Activated T-helper 1 cell treated with anti-CD3 and anti-CD28 coated beads, Interleukin-12 subunit alpha, Interleukin-12 subunit beta, Interleukin-2, Interleukin-4 antibody, amounts not matched to agents 30 ng/mL and 10 ng/mL and 1 ng/mL, durations not matched to agents 14 hours and 24 hours and 36 hours (primary cell): ENCODE results near the gene TRPV5. TPM values are rescaled to one million over a fixed set of nuclear protein-coding genes. Genes with fewer than 3 reads are reported as not detected.

Experiments used
- DNase-seq: peaks from one replicate; pipeline ENCODE4 v3.0.0; 2021; ENCODE audit warnings: low spot score
- H3K27ac Mint-ChIP-seq: one replicate; pipeline ENCODE4 v1.8.0; 2021; ENCODE audit warnings: mild to moderate bottlenecking, mixed read lengths
- H3K27me3 Mint-ChIP-seq: one replicate; pipeline ENCODE4 v1.8.0; 2022; ENCODE audit warnings: mild to moderate bottlenecking, moderate library complexity, mixed read lengths; ENCODE audit not compliant: insufficient read depth
- H3K36me3 Mint-ChIP-seq: one replicate; pipeline ENCODE4 v1.8.0; 2021; ENCODE audit warnings: low read depth, mixed read lengths
- H3K4me1 Mint-ChIP-seq: one replicate; pipeline ENCODE4 v1.8.0; 2021; ENCODE audit warnings: low read depth, mixed read lengths
- H3K4me3 Mint-ChIP-seq: one replicate; pipeline ENCODE4 v1.8.0; 2021; ENCODE audit warnings: mild to moderate bottlenecking, moderate library complexity, mixed read lengths
- H3K9me3 Mint-ChIP-seq: one replicate; pipeline ENCODE4 v1.8.0; 2021; ENCODE audit warnings: mixed read lengths
- intact Hi-C: fragments of 100-400 bp; cut with micrococcal nuclease; formaldehyde crosslinking; loops from one replicate; pipeline ENCODE4 v1.15.1; 2024
- total RNA-seq: library from RNA; stranded (reverse); gene quantifications from 2 replicates; pipeline ENCODE4 v1.2.3, GENCODE V29; 2022

Gene TRPV5
- total RNA-seq, 1 donor from 2014 or later: not detected

DNA sequence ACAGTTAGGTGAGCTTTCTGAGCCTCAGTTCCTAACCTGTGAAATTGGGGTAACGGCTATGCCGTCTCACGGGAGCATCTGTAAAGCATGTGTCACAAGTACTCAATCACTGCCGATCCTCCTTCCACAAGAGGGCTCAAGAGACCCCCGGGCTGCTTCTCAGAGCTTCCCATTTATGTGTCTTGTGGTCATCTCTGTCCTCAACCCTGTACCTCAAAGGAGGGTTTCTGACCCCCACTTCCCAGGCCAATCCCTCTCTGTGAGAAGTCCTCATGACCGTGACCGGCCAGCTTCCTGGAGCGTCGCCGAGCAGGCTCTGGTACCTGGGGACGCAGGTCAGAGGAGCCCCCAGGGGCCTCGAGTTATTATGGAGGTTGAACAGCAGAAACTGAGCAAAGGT lies 510 bp upstream of the TRPV5 start:
- Mint-ChIP-seq H3K27ac (no peak overlapping the region), H3K4me1 (no peaks in the 10 kb centered on the region), H3K4me3 (no peak overlapping the region), H3K27me3 (peaks cover 8% of the 10 kb centered on the region), H3K9me3 (no peaks in the 10 kb centered on the region), H3K36me3 (no peaks in the 10 kb centered on the region)
- intact Hi-C loops: no loop called here
- no peak for DNase-seq

DNA sequence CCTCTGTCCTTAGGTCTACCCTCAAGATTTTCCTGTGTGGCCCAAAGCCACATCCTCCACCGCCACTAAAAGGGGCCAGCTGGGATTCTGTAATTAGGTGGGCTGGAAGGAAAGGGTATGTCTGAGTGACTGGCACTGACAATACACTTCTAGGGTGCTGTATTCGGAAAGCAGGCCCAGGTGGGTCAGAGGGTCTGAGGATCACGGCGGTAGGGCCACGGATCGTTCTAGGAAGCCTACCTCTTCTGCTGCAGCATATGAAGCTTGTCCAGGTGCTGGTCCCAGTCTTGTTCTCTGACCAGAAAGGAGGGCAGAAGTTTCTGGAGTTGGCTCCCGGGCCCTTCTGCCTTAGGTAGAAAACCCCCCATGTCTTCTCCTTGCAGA lies 462 bp downstream of the TRPV5 start:
- no peaks in the 10 kb centered on the region for H3K9me3 Mint-ChIP-seq
- no peaks in the 10 kb centered on the region for H3K36me3 Mint-ChIP-seq
- H3K4me3 Mint-ChIP-seq: no peak overlapping the region
- no peak overlapping the region for H3K27ac Mint-ChIP-seq
- intact Hi-C loops: no loop called here
- no peak for DNase-seq
- peaks cover 5% of the 10 kb centered on the region for H3K27me3 Mint-ChIP-seq
- H3K4me1 Mint-ChIP-seq: no peaks in the 10 kb centered on the region

GRCh38 chr7:142932386-142933091 lies 1.0 kb downstream of the TRPV5 start:
- Mint-ChIP-seq H3K27me3 (peaks cover 5% of the 10 kb centered on the region), H3K27ac (no peak overlapping the region), H3K36me3 (no peaks in the 10 kb centered on the region), H3K9me3 (no peaks in the 10 kb centered on the region), H3K4me3 (no peak overlapping the region), H3K4me1 (no peaks in the 10 kb centered on the region)
- intact Hi-C loops: no loop called here
- DNase-seq: no peak

DNA sequence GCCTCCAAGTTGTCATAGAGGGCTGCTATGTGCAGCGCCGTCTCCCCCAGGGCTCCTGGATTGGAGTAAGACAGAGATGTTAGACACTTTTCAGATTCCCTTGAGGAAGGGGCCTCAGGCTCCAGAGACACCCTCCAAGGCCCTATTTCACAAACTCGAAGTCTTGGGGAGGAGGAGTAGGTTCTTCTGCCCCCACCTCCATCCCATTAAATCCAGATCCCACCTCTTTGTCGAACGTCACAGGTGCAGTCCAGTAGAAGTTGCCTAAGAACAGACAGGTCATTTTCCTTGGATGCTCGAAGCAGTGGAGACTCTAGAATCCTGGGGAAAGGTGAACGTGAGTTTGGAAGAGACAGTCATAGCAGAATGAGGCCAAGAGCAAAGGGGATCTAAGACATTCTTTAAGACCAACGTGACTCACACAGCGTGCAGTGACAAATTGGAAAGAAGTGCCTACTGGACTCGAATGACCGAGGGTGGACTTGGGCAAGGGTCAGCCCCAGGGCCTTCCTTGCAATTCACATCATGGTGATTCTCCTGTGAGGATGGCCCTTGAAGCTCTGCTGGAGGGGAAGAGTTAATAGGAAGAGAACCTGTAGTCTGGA lies 3.3 kb downstream of the TRPV5 start:
- no peaks in the 10 kb centered on the region for H3K9me3 Mint-ChIP-seq
- H3K27ac Mint-ChIP-seq: no peak overlapping the region
- no peaks in the 10 kb centered on the region for H3K36me3 Mint-ChIP-seq
- no peak for DNase-seq
- peaks cover 5% of the 10 kb centered on the region for H3K27me3 Mint-ChIP-seq
- no peak overlapping the region for H3K4me3 Mint-ChIP-seq
- H3K4me1 Mint-ChIP-seq: no peaks in the 10 kb centered on the region
- intact Hi-C loops: no loop called here

GRCh38 chr7:142927949-142928348 lies 5.6 kb downstream of the TRPV5 start:
- Mint-ChIP-seq H3K27ac (no peak overlapping the region), H3K27me3 (peaks cover under 1% of the 10 kb centered on the region), H3K36me3 (no peaks in the 10 kb centered on the region), H3K4me3 (no peak overlapping the region), H3K4me1 (no peaks in the 10 kb centered on the region), H3K9me3 (no peaks in the 10 kb centered on the region)
- DNase-seq: no peak
- intact Hi-C loops: no loop called here

- no peaks in the 10 kb centered on the region for H3K9me3 Mint-ChIP-seq
- H3K4me3 Mint-ChIP-seq: no peak overlapping the region
- H3K4me1 Mint-ChIP-seq: no peaks in the 10 kb centered on the region
- H3K27me3 Mint-ChIP-seq: no peaks in the 10 kb centered on the region
- no peak for DNase-seq
- H3K27ac Mint-ChIP-seq: no peak overlapping the region
- H3K36me3 Mint-ChIP-seq: no peaks in the 10 kb centered on the region
- intact Hi-C loops: no loop called here
Measured at GRCh38 chr7:142927085-142927745, 6.3 kb downstream of the TRPV5 start.

- Mint-ChIP-seq H3K9me3 (no peaks in the 10 kb centered on the region), H3K27me3 (no peaks in the 10 kb centered on the region), H3K4me1 (no peaks in the 10 kb centered on the region), H3K4me3 (no peak overlapping the region), H3K36me3 (no peaks in the 10 kb centered on the region), H3K27ac (no peak overlapping the region)
- DNase-seq: no peak
- intact Hi-C loops: no loop called here
Measured at GRCh38 chr7:142925413-142925812, 8.1 kb downstream of the TRPV5 start.

- H3K27ac Mint-ChIP-seq: no peak overlapping the region
- H3K4me1 Mint-ChIP-seq: no peaks in the 10 kb centered on the region
- no peaks in the 10 kb centered on the region for H3K36me3 Mint-ChIP-seq
- DNase-seq: no peak
- H3K27me3 Mint-ChIP-seq: no peaks in the 10 kb centered on the region
- no peak overlapping the region for H3K4me3 Mint-ChIP-seq
- no peaks in the 10 kb centered on the region for H3K9me3 Mint-ChIP-seq
- intact Hi-C loops: no loop called here
Measured at GRCh38 chr7:142923391-142923790, 10.2 kb downstream of the TRPV5 start.

DNA sequence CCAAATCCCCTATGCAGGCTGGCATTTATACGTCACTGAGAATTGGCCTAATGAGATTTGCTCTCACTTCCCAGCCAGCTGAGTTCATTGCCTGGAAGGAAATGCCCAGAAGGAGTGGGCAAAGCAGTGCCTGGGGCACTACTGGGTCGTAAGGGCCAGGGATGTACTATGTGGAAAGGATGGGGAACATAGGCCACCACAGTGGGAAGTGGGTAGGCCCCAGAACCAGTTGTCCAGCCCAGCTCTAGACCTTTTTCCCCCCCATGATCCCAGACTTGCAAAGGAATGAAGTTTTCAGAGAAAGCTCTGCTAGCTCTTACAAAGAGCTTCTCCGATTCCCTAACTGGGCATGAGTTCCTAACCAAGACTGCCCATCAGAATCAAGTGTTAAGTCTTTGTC lies 13.9 kb downstream of the TRPV5 start:
- Mint-ChIP-seq H3K36me3 (no peaks in the 10 kb centered on the region), H3K4me1 (no peaks in the 10 kb centered on the region), H3K9me3 (no peaks in the 10 kb centered on the region), H3K27ac (no peak overlapping the region), H3K4me3 (no peak overlapping the region), H3K27me3 (peaks cover 4% of the 10 kb centered on the region)
- no peak for DNase-seq
- intact Hi-C loops: no loop called here

DNA sequence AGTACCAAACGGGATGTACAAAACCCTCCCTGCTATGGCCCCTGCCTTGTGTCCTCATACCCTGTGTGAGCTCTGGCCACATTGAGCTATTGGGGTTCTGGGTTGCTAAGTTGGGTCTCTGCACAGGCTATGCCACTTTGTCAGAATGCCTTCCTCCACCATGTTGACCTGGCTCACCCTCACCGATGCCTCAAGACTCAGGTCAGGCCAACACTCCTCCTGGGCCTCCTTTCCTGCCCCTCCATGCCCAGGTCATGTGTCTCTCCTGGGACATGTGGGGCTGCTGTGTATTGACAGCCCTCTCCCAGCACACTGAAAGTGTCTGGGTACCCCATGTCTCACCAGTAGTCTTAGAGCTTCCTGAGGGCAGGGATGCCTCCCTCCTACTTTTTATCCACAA lies 14.6 kb downstream of the TRPV5 start:
- peaks cover 8% of the 10 kb centered on the region for H3K27me3 Mint-ChIP-seq
- no peak for DNase-seq
- intact Hi-C loops: no loop called here
- no peak overlapping the region for H3K4me3 Mint-ChIP-seq
- no peaks in the 10 kb centered on the region for H3K36me3 Mint-ChIP-seq
- no peak overlapping the region for H3K27ac Mint-ChIP-seq
- no peaks in the 10 kb centered on the region for H3K9me3 Mint-ChIP-seq
- no peaks in the 10 kb centered on the region for H3K4me1 Mint-ChIP-seq

GRCh38 chr7:142917447-142917846 lies 16.1 kb downstream of the TRPV5 start:
- intact Hi-C loops: no loop called here
- H3K27ac Mint-ChIP-seq: no peak overlapping the region
- DNase-seq: no peak
- H3K4me3 Mint-ChIP-seq: no peak overlapping the region
- H3K27me3 Mint-ChIP-seq: peaks cover 11% of the 10 kb centered on the region
- no peaks in the 10 kb centered on the region for H3K9me3 Mint-ChIP-seq
- H3K36me3 Mint-ChIP-seq: no peaks in the 10 kb centered on the region
- H3K4me1 Mint-ChIP-seq: no peaks in the 10 kb centered on the region

GRCh38 chr7:142916508-142916907 lies 17.0 kb downstream of the TRPV5 start:
- DNase-seq: no peak
- peaks cover 17% of the 10 kb centered on the region for H3K27me3 Mint-ChIP-seq
- H3K4me3 Mint-ChIP-seq: no peak overlapping the region
- H3K4me1 Mint-ChIP-seq: no peaks in the 10 kb centered on the region
- intact Hi-C loops: no loop called here
- no peak overlapping the region for H3K27ac Mint-ChIP-seq
- no peaks in the 10 kb centered on the region for H3K36me3 Mint-ChIP-seq
- H3K9me3 Mint-ChIP-seq: no peaks in the 10 kb centered on the region

GRCh38 chr7:142915315-142915714 lies 18.2 kb downstream of the TRPV5 start:
- Mint-ChIP-seq H3K9me3 (no peaks in the 10 kb centered on the region), H3K36me3 (no peaks in the 10 kb centered on the region), H3K4me3 (no peak overlapping the region), H3K27me3 (peaks cover 23% of the 10 kb centered on the region), H3K27ac (no peak overlapping the region), H3K4me1 (no peaks in the 10 kb centered on the region)
- intact Hi-C loops: no loop called here
- no peak for DNase-seq
